ENCODE data around the gene NEDD4L.
A peak's percentile ranks its signal among the peaks of the same experiment; 100 is the strongest.
"Not testable (repeated sequence)": the region's sequence is repeated elsewhere in the genome, so short reads cannot be mapped to it uniquely, and the experiment has no call there.

NEDD4L gene

GRCh38 chr18:58043491-58044369, at the start of gene NEDD4L:
NEDD4L (plus strand) TSS chr18:58044226; CDS start chr18:58044661, 435 bp downstream.
- peak; percentile 80 for DNase-seq

GRCh38 chr18:57995331-57995730, 48.7 kb upstream of the NEDD4L start:
- no peak for DNase-seq

- not testable (repeated sequence) for DNase-seq
Observed at GRCh38 chr18:57996894-57997293, 47.1 kb upstream of the NEDD4L start.

- no peak for DNase-seq
Observed at GRCh38 chr18:57997820-57998219, 46.2 kb upstream of the NEDD4L start.

- DNase-seq, result peak; percentile 70
Observed at GRCh38 chr18:57998461-57998860, 45.6 kb upstream of the NEDD4L start.

- DNase-seq, result peak; percentile 85
Observed at GRCh38 chr18:58004317-58004716, 39.7 kb upstream of the NEDD4L start.

- DNase-seq, result peak; percentile 51
Observed at GRCh38 chr18:58005011-58005410, 39.0 kb upstream of the NEDD4L start.

GRCh38 chr18:58005885-58006523, 38.0 kb upstream of the NEDD4L start:
- peak; percentile 89 for DNase-seq

- DNase-seq, result peak; percentile 83
Observed at GRCh38 chr18:58009166-58009565, 34.9 kb upstream of the NEDD4L start.

GRCh38 chr18:58010265-58010664, 33.8 kb upstream of the NEDD4L start:
- no peak for DNase-seq

- no peak for DNase-seq
Observed at GRCh38 chr18:58012356-58012755, 31.7 kb upstream of the NEDD4L start.

GRCh38 chr18:58013241-58014211, 30.5 kb upstream of the NEDD4L start:
- peak; percentile 70 for DNase-seq

GRCh38 chr18:58015065-58015780, 28.8 kb upstream of the NEDD4L start:
- DNase-seq, result no peak

GRCh38 chr18:58017267-58017666, 26.8 kb upstream of the NEDD4L start:
- DNase-seq, result no peak

- no peak for DNase-seq
Observed at GRCh38 chr18:58020567-58021107, 23.4 kb upstream of the NEDD4L start.

- DNase-seq, result no peak
Observed at GRCh38 chr18:58021504-58021903, 22.5 kb upstream of the NEDD4L start.

GRCh38 chr18:58023108-58023507, 20.9 kb upstream of the NEDD4L start:
- no peak for DNase-seq

GRCh38 chr18:58024139-58024538, 19.9 kb upstream of the NEDD4L start:
- DNase-seq, result no peak

GRCh38 chr18:58025205-58025604, 18.8 kb upstream of the NEDD4L start:
- DNase-seq, result no peak

GRCh38 chr18:58025733-58026132, 18.3 kb upstream of the NEDD4L start:
- DNase-seq, result no peak

- DNase-seq, result peak; percentile 42
Observed at GRCh38 chr18:58026395-58026794, 17.6 kb upstream of the NEDD4L start.

- no peak for DNase-seq
Observed at GRCh38 chr18:58026857-58027256, 17.2 kb upstream of the NEDD4L start.
